DND-41 (cell line): ENCODE results near the gene GPR17.

Experiments
- ATAC-seq: fragments of 200-7000 bp; cut with Tn5 transposase; 3 replicates; pipeline ENCODE4 v1.9.1; 2021; ENCODE audit warnings: low read depth; ENCODE audit not compliant: insufficient read depth
- DNase-seq: peaks from one replicate; pipeline ENCODE4 v3.0.0-alpha.2; 2020
- H2AFZ ChIP-seq: 2 replicates; pipeline ENCODE4 v1.6.0; 2012; ENCODE audit warnings: low read depth, low read length
- H3K27ac ChIP-seq: 2 replicates; pipeline ENCODE4 v1.5.1; 2012; ENCODE audit warnings: low read length, inconsistent platforms
- H3K27me3 ChIP-seq: fragments of 200-600 bp; sonication (generic); 2 replicates; pipeline ENCODE4 v1.6.0; 2012; ENCODE audit warnings: low read length, mild to moderate bottlenecking, inconsistent platforms; ENCODE audit not compliant: insufficient read depth, poor library complexity
- H3K36me3 ChIP-seq: 2 replicates; pipeline ENCODE4 v1.5.1; 2012; ENCODE audit warnings: low read length, inconsistent platforms; ENCODE audit not compliant: insufficient read depth
- H3K4me1 ChIP-seq: 2 replicates; pipeline ENCODE4 v1.5.1; 2012; ENCODE audit warnings: mild to moderate bottlenecking, low read length; ENCODE audit not compliant: insufficient read depth
- H3K4me2 ChIP-seq: 2 replicates; pipeline ENCODE4 v1.6.0; 2012; ENCODE audit warnings: mild to moderate bottlenecking, moderate library complexity, low read length, inconsistent platforms; ENCODE audit not compliant: insufficient read depth
- H3K4me3 ChIP-seq, 2 experiments: fragments of 200-600 bp in 1 of 2; shearing (Covaris generic) in 1 of 2; 2 replicates each; pipeline ENCODE4 v1.5.1; 2012 to 2016; ENCODE audit warnings: inconsistent platforms in 2 of 2, low read length in 2 of 2, mild to moderate bottlenecking in 2 of 2, low read depth in 1 of 2, moderate library complexity in 1 of 2
- H3K79me2 ChIP-seq: 2 replicates; pipeline ENCODE4 v1.6.0; 2012; ENCODE audit warnings: low read length, inconsistent platforms; ENCODE audit not compliant: insufficient read depth
- H3K9ac ChIP-seq: 2 replicates; pipeline ENCODE4 v1.6.0; 2012; ENCODE audit warnings: low read depth, mild to moderate bottlenecking, inconsistent platforms, low read length, moderate library complexity
- H3K9me3 ChIP-seq: 2 replicates; pipeline ENCODE4 v1.5.1; 2012; ENCODE audit warnings: low read length, moderate library complexity, mild to moderate bottlenecking, inconsistent platforms; ENCODE audit not compliant: insufficient read depth, severe bottlenecking
- H4K20me1 ChIP-seq: 2 replicates; pipeline ENCODE4 v1.6.0; 2012; ENCODE audit warnings: low read length; ENCODE audit not compliant: insufficient read depth
- EZH2 ChIP-seq: IDR thresholded peaks from 3 replicates; pipeline ENCODE4 v1.6.1; 2012; ENCODE audit warnings: borderline replicate concordance, low read depth, mild to moderate bottlenecking, moderate library complexity, low read length, inconsistent platforms; ENCODE audit not compliant: severe bottlenecking
- TF ChIP-seq, protein P1 (sequence below): IDR thresholded peaks from 2 replicates; pipeline ENCODE4 v1.5.1; 2012; ENCODE audit warnings: borderline replicate concordance, low read length, moderate library complexity, mild to moderate bottlenecking; ENCODE audit not compliant: poor library complexity, severe bottlenecking; ENCODE audit errors: extremely low read depth

The GPR17 gene

DNA sequence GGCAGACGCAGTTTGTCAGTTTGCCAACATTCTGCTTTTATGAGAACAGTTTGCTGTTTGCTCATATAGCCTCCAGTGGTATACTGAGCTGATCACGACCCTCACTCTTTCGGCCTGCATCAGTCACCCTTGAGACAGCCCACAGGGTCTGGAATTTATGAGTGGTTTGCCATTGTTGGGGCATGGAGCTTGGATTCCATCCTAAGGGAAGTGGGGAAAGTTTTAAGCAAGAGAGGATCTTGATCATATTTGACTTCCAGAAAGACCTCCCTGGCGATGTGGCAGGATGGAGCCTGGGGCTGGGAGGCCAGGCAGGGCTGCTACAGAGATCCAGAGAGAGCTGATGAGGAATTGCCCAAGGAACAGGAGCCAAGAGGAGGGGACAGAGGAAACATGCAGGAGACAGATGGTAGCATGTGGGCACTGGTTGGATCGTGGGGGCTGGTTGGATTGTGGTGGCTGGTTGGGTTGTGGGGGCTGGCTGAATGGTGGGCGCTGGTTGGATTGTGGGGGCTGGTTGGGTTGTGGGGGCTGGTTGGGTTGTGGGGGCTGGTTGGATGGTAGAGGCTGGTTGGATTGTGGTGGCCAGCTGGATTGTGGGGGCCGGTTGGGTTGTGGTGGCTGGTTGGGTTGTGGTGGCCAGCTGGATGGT is 27.3 kb upstream of the GPR17 start:
- no peak for TF ChIP-seq EZH2
- TF ChIP-seq, protein P1, sequence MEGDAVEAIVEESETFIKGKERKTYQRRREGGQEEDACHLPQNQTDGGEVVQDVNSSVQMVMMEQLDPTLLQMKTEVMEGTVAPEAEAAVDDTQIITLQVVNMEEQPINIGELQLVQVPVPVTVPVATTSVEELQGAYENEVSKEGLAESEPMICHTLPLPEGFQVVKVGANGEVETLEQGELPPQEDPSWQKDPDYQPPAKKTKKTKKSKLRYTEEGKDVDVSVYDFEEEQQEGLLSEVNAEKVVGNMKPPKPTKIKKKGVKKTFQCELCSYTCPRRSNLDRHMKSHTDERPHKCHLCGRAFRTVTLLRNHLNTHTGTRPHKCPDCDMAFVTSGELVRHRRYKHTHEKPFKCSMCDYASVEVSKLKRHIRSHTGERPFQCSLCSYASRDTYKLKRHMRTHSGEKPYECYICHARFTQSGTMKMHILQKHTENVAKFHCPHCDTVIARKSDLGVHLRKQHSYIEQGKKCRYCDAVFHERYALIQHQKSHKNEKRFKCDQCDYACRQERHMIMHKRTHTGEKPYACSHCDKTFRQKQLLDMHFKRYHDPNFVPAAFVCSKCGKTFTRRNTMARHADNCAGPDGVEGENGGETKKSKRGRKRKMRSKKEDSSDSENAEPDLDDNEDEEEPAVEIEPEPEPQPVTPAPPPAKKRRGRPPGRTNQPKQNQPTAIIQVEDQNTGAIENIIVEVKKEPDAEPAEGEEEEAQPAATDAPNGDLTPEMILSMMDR, result no peak
- H3K9ac ChIP-seq, result peak overlapping the region; percentile 35; the same call in 1 of the 2 replicates
- H3K4me1 ChIP-seq, result peaks cover 93% of the 10 kb centered on the region
- H3K27me3 ChIP-seq, result no peaks in the 10 kb centered on the region
- no peak overlapping the region for H3K4me2 ChIP-seq
- peaks cover 45% of the 10 kb centered on the region for H3K36me3 ChIP-seq
- no peaks in the 10 kb centered on the region for H3K9me3 ChIP-seq
- ATAC-seq (no peak), DNase-seq (peak; percentile 30)
- no peak overlapping the region for H2AFZ ChIP-seq
- no peaks in the 10 kb centered on the region for H4K20me1 ChIP-seq
- no peak overlapping the region for H3K4me3 ChIP-seq
- peaks cover 22% of the 10 kb centered on the region for H3K79me2 ChIP-seq
- H3K27ac ChIP-seq, result peak overlapping the region; percentile 95

DNA sequence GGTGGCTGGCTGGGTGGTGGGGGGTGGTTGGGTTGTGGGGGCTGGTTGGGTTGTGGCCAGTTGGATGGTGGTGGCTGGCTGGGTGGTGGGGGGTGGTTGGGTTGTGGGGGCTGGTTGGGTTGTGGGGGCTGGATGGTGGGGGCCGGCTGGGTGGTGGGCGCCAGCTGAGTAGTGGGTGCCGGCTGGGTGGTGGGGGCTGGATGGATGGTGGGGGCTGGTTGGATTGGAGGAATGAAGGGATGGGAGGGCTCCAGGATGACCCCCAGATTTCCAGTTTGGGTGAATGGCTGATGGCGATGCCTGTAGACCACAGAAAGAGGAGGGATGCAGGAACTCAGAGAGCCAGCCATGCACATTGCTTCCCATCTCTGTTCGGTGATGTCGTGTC is 26.8 kb upstream of the GPR17 start:
- Histone ChIP-seq H3K4me2 (no peak overlapping the region; the same call in 1 of the 2 replicates), H3K4me3 (no peak overlapping the region), H3K79me2 (peaks cover 22% of the 10 kb centered on the region), H3K36me3 (peaks cover 49% of the 10 kb centered on the region), H3K9me3 (no peaks in the 10 kb centered on the region), H2AFZ (no peak overlapping the region), H3K27ac (peak overlapping the region; percentile 95), H3K4me1 (peaks cover 93% of the 10 kb centered on the region), H3K27me3 (no peaks in the 10 kb centered on the region), H4K20me1 (no peaks in the 10 kb centered on the region), H3K9ac (peak overlapping the region; percentile 33)
- DNase-seq, result no peak
- no peak for TF ChIP-seq EZH2
- TF ChIP-seq, protein P1, result no peak
- no peak for ATAC-seq

DNA sequence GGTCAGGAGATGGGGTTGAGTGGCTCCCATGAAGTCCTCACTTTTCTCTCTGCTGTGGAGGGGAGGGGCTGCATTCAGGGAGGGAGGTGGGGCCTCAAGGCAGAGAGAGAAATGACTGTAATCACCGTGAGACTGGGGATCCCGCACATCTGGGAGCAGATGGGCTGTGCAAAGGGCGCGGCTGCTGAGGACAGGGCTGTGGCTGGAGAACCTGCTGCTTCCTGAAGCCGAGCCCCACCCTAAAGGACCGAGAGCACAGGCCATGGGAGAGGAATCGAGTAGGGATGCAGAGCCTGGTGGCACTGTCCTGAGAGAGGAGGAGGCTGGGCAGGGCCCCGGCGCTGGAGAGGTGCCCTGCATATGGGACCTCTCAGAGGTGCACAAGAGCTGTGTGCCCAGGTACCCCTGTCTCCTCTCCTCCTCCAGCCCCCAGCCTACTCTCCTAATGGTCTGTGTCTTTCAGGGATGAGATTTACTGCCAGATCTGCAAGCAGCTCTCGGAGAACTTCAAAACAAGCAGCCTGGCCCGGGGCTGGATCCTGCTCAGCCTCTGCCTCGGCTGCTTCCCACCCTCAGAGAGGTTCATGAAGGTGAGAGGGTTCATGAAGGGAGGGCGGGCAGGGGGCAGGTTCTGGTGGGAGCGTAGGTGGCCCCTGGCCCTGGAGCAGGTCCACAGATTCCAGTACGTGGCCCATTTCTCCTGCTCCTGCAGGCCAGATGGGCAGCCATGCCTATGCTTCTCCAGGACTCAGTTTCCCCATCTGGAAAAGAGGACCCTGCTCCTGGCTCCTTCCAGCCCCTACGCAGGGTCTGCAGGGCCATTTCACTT is 25.9 kb upstream of the GPR17 start:
- Histone ChIP-seq H2AFZ (no peak overlapping the region), H3K79me2 (peaks cover 22% of the 10 kb centered on the region), H3K9me3 (no peaks in the 10 kb centered on the region), H3K27ac (peak overlapping the region; percentile 84), H3K4me1 (peaks cover 93% of the 10 kb centered on the region), H3K27me3 (no peaks in the 10 kb centered on the region), H3K9ac (peak overlapping the region; percentile 33), H3K36me3 (peaks cover 58% of the 10 kb centered on the region), H4K20me1 (no peaks in the 10 kb centered on the region), H3K4me2 (peak overlapping the region; percentile 14), H3K4me3 (0 out of 4 replicates have a peak overlapping the region, but pooled peaks of 1 of the 2 experiments have one; percentile 23)
- TF ChIP-seq EZH2, result no peak
- TF ChIP-seq, protein P1, result no peak
- DNase-seq (peak; percentile 89), ATAC-seq (peak; percentile 57)
